GM19193 (cell line): ENCODE data around the gene STXBP6.

Source experiments
- POLR2A ChIP-seq: IDR thresholded peaks from 4 replicates; pipeline ENCODE4 v1.6.1; 2011; ENCODE audit not compliant: insufficient read depth, insufficient read length; ENCODE audit errors: extremely low read depth

Gene STXBP6

DNA sequence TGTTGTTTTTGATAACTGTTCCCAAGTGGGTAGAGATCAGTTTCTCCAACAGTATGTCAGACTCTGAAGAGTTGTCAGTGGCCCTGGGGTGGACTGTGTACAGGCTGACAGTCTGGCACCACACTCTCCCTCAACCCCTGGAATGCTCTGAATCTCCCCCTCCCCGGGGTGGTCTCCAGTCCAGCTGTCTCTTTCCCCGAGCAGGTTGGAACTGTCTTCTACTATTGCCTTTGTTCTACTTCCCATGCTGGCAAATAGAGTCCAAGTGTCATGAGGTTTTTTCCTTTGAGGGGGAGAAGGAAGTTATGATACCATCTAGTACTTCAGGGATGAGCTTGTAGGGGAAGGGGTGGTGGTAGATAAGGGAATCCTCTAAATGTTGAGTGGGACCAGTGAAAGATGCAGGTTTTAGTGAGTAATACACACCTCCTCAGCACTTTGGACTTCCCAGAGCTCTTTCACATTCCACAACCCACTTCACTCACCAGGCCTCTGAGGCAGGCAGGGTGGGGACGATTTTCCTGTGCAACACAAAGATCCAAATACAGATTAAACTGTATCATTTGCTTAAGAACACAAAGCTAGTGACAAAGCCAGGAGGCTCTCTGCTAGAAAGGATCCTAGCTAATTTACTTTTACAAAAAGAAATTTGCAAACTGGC, 245.3 kb downstream of the STXBP6 start:
- TF ChIP-seq POLR2A = no peak

DNA sequence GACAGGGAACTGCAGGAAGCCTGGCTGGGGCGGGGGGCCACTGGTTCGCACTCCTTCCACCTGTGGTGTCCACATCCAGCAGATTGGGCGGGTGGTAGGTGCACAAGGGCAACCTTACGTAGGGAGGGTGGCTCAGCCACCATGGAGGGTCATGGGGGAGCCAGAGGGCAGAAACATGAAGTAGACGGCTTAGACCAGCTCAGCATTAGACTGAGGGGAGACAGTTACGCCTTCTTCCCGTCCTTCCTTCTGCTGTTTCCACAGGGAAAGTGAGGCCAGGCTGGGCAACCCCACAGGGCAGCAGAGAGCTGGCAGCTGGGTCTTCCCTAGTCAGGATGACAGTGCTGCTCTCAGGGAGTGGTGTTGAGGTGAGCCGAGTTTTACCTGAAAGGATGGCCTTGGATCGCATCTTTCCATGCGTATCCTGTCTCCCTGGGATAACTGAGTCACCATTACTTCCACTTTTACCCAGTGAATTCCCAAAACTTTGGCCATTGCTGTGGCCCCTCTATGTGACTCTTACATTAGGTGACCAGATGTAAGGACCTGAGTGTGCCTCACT, 245.9 kb downstream of the STXBP6 start:
- TF ChIP-seq POLR2A = no peak

DNA sequence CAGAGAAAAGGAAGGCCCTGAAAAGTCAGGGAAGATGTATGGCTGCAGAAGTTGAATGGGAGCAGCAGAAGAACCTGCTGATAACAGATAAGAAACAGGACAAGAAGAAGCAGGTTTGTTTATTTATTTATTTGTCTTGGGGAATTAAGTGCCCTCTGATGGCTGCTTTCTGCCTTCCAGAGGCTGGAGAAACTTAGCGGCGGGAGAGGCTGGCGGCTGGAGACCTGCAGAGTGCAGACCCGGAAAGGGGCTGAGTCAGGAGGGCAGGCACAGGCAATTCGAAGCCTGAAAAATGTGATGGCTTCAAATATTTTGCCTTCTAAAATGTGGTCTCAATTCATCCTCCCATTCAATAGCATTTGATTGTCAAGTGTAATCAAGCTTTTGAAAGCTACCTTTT, 247.7 kb downstream of the STXBP6 start:
- TF ChIP-seq POLR2A = no peak

DNA sequence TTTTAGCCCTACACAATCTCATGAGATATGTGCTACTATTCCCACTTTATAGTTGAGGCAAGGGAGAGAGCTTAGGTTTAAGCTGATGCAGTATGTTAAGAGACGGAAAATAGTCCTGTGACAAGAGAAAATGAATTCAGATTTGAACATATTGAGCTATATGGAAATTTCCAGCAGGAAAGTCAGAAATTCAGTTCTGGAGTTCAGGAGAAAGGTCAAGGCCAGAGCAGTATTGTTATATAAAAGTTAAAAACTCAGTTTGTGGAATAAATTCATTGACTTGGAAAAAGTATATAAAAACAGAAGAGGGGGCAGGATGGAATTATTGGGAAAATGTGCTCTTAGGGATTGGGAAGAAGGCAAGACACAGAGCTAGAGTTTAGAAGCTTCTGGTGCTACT, 248.9 kb downstream of the STXBP6 start:
- TF ChIP-seq POLR2A = no peak

DNA sequence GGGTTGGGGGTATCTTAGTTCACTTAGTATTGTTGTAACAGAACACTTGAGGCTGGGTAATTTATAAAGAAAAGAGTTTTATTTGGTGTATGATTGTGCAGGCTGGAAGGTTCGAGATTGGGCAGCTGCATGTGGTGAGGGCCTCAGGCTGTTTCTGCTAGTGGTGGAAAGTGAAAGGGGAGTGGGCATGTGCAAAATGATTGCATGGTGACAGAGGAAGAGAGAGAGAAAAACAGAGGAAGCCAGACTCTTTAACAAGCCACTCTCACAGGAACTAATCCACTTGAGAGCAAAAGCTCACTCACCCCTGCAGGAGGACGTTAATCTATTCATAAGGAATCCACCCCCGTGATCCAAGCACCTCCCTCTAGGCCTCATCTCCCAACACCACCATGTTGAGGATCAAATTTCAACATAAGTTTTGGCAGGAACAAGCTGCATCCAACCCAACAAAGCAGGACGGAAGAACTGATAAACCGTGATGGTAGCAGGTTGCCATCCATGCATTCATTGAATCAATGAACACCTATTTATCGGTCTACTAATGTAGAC, 251.0 kb downstream of the STXBP6 start:
- TF ChIP-seq POLR2A = no peak

DNA sequence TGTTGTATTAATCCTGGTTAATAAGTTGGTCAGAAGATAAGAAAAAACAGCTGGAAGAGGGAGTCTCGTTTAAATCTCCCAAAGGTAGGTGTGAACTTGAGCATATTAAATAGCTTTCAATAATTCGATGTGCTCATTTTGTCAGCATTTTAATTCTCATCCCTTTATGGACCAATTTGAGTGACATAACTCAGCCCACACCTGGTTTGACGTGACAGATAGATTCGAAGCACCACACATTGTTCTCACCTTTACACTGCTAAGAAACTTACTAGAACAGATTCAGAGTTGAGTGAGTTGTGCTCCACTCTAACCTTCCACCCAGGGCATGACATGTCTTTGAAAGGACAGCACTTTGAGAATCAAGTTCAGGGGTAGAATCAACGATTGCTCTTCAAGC, 254.5 kb downstream of the STXBP6 start:
- TF ChIP-seq POLR2A = no peak

DNA sequence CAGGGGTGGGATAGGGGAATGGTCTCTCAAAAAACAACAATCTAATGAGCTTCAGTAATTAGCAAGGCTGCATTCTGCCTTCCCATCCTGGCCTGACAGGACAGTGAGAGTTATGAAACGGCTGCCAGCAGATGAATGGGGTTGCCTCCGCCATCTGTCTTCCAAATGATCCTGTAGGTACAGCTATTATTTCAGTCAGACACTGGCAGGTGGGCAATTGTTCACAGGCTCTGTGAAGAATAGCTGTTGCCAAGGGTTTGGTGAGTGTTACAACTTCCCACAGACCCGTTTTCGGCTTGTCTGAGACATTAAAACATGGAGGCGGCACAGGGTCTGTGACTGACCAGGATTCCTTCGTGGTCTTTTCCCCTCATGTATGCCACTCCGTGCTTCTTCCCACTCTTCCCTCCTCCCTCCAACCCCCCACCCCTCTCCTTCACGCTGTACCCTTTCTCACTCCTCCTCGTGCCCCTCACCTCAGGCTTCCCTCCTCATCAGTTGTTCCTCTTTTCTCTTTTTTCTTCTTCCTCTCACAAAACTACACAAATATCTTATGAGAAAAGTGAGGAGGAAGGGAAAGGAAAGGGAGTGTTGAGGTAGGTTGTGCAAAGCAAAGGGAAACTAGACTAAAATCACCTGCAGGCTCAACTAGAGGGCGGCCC, 255.2 kb downstream of the STXBP6 start:
- TF ChIP-seq POLR2A = no peak

DNA sequence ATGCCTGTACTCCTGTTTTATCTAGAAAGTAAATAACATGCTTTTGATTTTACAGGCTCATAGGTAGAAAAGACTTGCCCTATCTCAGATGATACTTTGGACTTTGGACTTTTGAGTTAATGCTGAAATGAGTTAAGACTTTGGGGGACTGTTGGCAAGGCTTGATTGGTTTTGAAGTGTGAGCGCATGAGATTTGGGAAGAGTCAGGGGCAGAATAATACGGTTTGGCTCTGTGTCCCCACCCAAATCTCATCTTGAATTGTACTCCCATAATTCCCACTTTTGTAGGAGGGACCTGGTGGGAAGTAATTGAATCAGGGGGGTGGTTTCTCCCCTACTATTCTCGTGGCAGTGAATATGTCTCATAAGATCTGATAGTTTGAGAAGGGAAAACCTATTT, 259.8 kb downstream of the STXBP6 start:
- no peak for TF ChIP-seq POLR2A

DNA sequence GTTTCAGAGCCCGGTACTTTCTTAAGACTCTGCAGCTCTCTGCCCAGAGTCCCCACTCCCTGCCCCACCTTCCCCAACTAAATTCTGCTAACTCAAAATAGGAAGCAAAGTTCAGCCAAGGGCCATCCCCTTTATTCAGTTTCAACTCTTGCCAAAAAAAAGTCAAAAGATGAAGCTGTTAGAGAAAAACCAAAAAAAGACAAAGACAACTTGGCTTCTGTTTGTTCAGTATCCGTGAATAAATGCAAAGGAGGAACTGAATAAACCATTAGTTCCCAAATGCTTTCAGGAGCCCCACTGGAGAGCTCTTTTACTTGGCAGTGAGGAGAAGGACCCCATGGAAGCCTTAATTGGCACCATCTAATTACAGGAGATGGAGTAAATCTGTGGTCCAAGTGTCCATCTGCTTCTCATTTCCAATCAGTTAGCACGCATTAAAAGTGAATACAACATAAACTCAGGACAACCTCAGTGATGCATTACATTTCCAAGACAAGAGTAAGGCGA, 260.5 kb downstream of the STXBP6 start:
- no peak for TF ChIP-seq POLR2A

DNA sequence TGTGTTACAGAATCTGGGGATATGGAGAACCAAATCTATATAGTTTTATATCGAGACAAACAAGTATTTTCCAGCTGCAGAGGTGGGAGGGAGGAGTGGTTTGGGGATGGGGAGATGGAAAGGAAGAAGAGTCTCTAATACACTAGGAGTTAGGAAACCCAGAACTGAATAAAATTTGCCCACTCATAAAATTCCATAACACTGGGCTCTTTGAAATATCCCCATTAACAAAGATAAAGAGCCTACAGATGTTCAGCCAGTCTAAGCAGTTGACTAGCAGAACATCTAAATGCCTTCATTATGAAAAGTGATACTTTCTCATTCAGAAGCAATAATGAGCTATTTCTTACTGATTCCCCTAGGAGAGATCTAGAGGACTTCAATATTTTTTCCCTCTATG, 264.2 kb downstream of the STXBP6 start:
- no peak for TF ChIP-seq POLR2A

DNA sequence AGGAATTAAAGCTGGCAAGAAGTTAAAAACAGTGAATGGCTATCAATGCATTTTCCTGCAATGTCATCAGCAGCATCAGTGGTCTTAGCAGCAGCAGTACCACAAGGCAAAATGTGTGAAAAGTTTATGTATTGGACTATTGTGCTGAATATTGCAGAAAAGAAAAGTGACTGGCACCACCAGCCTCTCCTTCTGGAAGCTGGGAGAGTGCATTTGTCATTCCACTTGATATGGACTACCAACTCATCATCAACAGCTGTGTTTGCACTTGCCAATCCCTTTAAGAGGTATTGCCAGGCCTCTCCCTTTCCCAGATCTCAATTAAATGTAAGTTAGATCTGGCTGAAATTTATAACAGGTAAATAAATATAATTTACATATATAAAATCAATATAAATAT, 265.0 kb downstream of the STXBP6 start:
- no peak for TF ChIP-seq POLR2A

DNA sequence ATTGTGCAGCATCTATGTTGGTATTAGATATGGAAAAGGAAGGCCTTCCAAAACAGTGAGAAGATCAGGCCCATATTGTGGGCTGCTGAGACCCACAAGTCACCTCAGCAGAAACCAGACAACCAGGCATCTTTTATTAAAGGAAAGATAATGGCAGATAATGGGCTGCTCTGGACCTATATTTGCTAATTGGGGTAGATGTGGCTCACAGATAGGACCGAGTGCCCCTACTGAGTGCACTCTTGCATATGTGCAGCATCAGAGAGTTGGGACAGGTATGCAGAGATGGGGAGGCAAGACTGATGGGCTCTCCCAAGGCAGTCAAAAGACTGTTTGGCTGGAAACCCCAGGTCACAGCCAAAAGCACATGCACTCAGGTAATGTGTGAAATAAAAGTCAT, 266.2 kb downstream of the STXBP6 start:
- TF ChIP-seq POLR2A = no peak

DNA sequence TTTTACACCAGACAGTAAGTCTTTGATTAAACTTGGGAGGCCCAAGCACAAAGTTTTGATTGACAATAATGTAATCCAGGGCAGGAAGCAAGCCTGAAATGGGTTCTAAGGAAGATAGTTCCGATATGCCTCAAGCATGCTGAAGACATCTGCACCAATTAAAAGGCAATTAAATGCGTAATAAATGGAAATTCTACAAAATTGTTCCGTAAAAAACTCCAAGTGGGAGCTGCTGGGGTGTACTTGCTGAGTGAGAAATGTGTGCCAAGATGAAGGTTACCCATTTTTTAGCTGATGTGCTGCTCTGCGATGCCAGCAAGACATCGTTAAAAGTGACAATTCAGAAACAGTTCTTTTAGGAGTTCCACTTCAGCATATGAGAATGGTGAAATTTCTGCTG, 269.7 kb downstream of the STXBP6 start:
- no peak for TF ChIP-seq POLR2A

DNA sequence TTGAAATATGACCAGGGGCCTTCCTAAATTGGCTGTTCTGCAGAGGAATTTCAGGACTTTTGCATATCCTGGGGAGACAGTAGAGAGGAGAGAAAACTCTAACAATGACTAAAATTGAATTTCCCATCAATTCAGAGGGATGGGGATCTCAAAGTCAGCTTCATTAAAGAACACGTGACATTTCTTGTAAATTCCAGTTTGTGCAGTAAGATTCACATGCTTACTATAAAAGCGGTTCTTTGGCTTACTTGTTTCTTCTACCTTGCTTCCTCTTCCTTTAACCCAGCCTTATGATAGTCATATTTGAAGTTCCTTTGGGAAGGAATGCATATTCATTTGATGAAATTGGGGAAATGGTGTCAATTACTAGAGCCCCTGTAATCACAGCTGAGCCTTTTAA, 272.3 kb downstream of the STXBP6 start:
- TF ChIP-seq POLR2A = no peak

DNA sequence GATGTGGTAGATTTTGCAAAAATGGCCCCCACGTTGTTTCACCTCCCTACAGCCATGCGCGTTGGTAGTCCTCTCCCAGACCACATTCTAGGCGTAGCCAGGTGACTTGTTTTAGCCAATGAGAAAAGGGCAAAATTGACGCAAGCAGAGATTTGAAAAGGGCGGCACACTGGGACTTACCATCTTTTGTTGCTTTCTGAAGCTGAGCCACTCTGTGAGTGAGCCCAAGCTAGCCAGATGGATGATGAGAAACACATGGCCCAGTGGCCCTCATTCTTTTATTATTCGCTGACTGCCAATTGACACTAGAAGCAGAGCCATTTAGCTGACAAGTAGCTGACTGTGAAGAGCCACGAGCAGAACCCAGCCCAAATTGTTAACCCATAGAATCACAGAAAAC, 274.0 kb downstream of the STXBP6 start:
- no peak for TF ChIP-seq POLR2A
